Cardiac muscle cell (in vitro differentiated cells and primary cell): Measurements from ENCODE around the gene RCAN1. TPM values are rescaled to one million over a fixed set of nuclear protein-coding genes. Genes with fewer than 3 reads are reported as not detected.

Experiments used
- DNase-seq, 2 donors: peaks; one replicate each; pipeline versions ENCODE4 v3.0.0 to v3.0.0-alpha.2; 2010 to 2017; ENCODE audit warnings: low read depth in 1 of 2, low spot score in 1 of 2
- H3K27ac ChIP-seq: fragments of 200-600 bp; sonication (generic); 2 replicates; pipeline ENCODE4 v1.5.1; 2016
- H3K27me3 ChIP-seq: fragments of 200-600 bp; sonication (generic); 2 replicates; pipeline ENCODE4 v1.6.0; 2016; ENCODE audit warnings: control low read depth
- H3K36me3 ChIP-seq: fragments of 200-600 bp; sonication (generic); 2 replicates; pipeline ENCODE4 v1.5.1; 2016; ENCODE audit warnings: control low read depth
- H3K4me1 ChIP-seq: fragments of 200-600 bp; sonication (generic); 2 replicates; pipeline ENCODE4 v1.8.1; 2017; ENCODE audit warnings: low read depth, mild to moderate bottlenecking, mixed run types
- H3K4me3 ChIP-seq: fragments of 200-600 bp; sonication (generic); 2 replicates; pipeline ENCODE4 v1.5.1; 2016; ENCODE audit warnings: mild to moderate bottlenecking
- H3K9me3 ChIP-seq: fragments of 200-600 bp; sonication (generic); 2 replicates; pipeline ENCODE4 v1.5.1; 2017; ENCODE audit warnings: low read depth, mild to moderate bottlenecking, control low read depth
- polyA plus RNA-seq: library from polyadenylated mRNA; unstranded; fragments of >200 nt; fragmentation: Nextera tagmentation; extraction: Ambion mirVana; gene quantifications from 2 replicates; pipeline ENCODE4 v1.2.1, GENCODE V29; 2016
- total RNA-seq: library from RNA; depleted of rRNA; stranded (reverse); fragments of >200 nt; gene quantifications from 2 replicates; pipeline ENCODE4 v1.2.3, GENCODE V29; 2016
- TF ChIP-seq, protein P1 (sequence below): IDR thresholded peaks from 2 replicates; pipeline ENCODE4 v1.5.1; 2012; ENCODE audit warnings: low read depth, mild to moderate bottlenecking, low read length

The RCAN1 gene
- total and polyA plus RNA-seq, 2 experiments from 2014 or later, result 47.4 to 96.2 TPM

GRCh38 chr21:34632498-34632897, 17.6 kb upstream of the RCAN1 start:
- no peaks in the 10 kb centered on the region for H3K9me3 ChIP-seq
- H3K36me3 ChIP-seq, result no peaks in the 10 kb centered on the region
- no peak overlapping the region for H3K27ac ChIP-seq
- no peaks in the 10 kb centered on the region for H3K4me1 ChIP-seq
- H3K27me3 ChIP-seq, result peaks cover 12% of the 10 kb centered on the region
- DNase-seq, result no peak
- H3K4me3 ChIP-seq, result no peak overlapping the region
- TF ChIP-seq, protein P1, sequence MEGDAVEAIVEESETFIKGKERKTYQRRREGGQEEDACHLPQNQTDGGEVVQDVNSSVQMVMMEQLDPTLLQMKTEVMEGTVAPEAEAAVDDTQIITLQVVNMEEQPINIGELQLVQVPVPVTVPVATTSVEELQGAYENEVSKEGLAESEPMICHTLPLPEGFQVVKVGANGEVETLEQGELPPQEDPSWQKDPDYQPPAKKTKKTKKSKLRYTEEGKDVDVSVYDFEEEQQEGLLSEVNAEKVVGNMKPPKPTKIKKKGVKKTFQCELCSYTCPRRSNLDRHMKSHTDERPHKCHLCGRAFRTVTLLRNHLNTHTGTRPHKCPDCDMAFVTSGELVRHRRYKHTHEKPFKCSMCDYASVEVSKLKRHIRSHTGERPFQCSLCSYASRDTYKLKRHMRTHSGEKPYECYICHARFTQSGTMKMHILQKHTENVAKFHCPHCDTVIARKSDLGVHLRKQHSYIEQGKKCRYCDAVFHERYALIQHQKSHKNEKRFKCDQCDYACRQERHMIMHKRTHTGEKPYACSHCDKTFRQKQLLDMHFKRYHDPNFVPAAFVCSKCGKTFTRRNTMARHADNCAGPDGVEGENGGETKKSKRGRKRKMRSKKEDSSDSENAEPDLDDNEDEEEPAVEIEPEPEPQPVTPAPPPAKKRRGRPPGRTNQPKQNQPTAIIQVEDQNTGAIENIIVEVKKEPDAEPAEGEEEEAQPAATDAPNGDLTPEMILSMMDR, result no peak

DNA sequence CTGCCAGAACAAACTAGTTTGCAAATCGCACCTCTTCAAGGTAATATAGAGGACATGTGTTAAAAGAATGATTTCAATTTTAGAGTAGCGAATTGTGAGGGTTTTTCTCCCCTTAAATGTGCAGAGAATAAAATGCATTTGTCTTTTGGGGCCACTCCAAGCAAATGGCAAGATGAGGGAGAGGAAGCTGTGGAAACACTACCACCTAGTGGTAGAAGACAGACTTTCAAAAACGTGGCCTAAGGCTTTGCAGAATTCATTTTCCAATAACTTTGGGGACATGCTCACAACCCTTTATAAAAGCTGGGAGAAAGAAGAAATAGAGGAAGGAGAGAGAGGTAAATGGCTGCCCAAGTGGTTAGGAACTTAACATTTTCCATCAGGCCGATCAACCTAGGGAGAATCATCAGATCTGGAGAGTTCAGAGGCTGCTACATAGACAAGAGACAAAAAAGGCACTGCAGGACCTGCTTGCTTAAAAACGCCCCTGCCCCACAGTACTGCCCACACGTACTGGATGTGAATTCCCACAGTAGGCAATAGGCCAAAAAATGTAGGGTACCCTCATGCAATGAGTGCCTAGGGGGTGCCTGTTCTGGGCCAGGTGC, 15.7 kb upstream of the RCAN1 start:
- peak; percentile 70 to 71 for DNase-seq
- TF ChIP-seq, protein P1, result peak; percentile 77
- Histone ChIP-seq H3K9me3 (no peaks in the 10 kb centered on the region), H3K27ac (no peak overlapping the region), H3K27me3 (peaks cover 9% of the 10 kb centered on the region), H3K36me3 (no peaks in the 10 kb centered on the region), H3K4me1 (no peaks in the 10 kb centered on the region), H3K4me3 (no peak overlapping the region)

DNA sequence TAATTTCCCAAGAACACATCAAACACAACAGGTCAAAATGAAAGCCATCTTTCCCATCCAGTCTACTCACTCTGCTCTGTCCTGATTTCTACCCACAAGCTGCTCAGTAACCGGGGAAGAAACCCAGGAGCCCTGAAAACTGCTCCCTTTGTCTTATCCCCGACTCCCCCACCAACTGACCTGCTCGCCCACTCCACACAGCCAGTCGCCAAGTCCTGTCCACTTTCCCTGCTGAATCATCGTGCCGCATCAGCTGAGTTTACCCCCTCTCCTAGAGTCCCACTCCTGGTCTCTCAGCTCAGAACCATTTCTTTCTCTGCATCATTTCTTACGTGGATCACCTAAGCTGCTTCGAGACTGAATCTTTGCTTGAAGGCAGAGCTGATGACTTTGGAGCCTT, 11.2 kb upstream of the RCAN1 start:
- Histone ChIP-seq H3K4me3 (no peak overlapping the region), H3K9me3 (no peaks in the 10 kb centered on the region), H3K27ac (no peak overlapping the region), H3K4me1 (peaks cover 10% of the 10 kb centered on the region), H3K36me3 (no peaks in the 10 kb centered on the region), H3K27me3 (no peaks in the 10 kb centered on the region)
- TF ChIP-seq, protein P1, result no peak
- DNase-seq, result no peak

DNA sequence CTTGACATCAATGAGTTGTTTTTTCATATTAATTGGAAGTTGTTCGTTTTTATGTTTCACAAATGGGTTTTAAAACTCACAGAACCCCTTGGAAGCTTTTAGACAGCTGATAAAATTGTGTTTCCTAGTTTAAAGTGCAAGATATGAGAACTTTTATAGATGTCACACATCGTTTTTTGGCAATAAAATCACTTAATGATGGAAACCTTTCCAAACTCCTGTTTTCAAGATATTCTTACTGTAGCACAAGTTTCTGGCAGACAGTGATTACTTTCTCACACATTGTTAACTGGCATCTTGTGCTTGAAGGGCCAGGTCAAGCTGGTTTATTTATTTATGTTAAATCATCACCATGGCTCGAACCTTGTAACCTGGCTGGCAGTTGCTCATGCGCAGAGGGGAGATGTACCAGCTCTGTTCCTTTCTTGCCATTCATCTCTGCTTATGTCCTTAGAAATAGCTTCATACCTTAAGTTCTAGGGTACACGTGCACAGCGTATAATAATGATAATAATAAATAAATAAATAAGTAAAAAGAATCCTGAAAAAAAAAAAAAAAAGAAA, 10.2 kb upstream of the RCAN1 start:
- DNase-seq, result no peak
- H3K27ac ChIP-seq, result no peak overlapping the region
- no peaks in the 10 kb centered on the region for H3K9me3 ChIP-seq
- H3K36me3 ChIP-seq, result no peaks in the 10 kb centered on the region
- H3K4me3 ChIP-seq, result no peak overlapping the region
- TF ChIP-seq, protein P1, result no peak
- H3K4me1 ChIP-seq, result peaks cover 18% of the 10 kb centered on the region
- no peaks in the 10 kb centered on the region for H3K27me3 ChIP-seq

DNA sequence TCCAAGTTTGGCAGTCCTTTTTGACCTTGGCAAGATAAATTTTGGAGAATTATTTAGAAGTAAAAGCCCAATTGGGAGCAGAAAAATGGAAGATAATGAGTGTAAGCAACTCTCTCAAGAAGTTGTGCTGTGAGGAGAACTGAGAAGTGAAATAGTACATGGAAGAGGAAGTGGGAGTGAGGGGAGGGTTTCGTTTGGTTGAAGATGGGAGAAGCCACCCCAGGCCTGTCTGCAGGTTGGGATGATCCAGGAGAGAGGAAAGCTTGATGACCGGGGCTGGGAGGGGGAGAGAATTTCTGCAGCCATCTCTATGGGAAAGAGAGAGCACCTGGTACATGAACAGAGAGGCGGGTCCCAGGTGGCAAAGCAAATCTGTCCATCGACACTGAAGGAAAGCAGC, 8.6 kb upstream of the RCAN1 start:
- TF ChIP-seq, protein P1, result no peak
- Histone ChIP-seq H3K27ac (no peak overlapping the region), H3K36me3 (no peaks in the 10 kb centered on the region), H3K9me3 (no peaks in the 10 kb centered on the region), H3K27me3 (no peaks in the 10 kb centered on the region), H3K4me3 (no peak overlapping the region), H3K4me1 (peaks cover 34% of the 10 kb centered on the region)
- DNase-seq, result no peak
